GM12801 (cell line): ENCODE data around the gene ATP6V1E1.

ENCODE experiments used
- CTCF ChIP-seq: IDR thresholded peaks from one replicate; pipeline ENCODE4 v1.5.1; 2011; ENCODE audit warnings: control low read depth; ENCODE audit not compliant: insufficient read length; ENCODE audit errors: extremely low read depth

The ATP6V1E1 gene

GRCh38 chr22:17569971-17570511 lies 58.5 kb downstream of the ATP6V1E1 start:
- no peak for TF ChIP-seq CTCF

DNA sequence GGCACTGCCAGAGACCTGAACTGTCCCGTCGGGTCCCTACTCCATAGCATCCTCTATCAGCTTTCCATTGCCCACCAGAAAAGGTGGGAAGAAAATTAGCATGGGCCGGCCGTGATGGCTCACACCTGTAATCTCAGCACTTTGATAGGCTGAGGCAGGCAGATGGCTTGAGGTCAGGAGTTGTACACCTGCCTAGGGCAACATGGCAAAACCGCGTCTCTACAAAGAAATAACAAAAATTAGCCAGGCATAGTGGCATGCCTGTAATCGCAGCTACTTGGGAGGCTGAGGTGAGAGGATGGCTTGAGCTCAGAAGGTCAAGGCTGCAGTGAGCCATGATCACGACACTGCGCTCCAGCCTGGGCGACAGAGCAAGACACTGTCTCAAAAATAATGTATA lies 61.8 kb downstream of the ATP6V1E1 start:
- TF ChIP-seq CTCF = no peak

- TF ChIP-seq CTCF = no peak
Measured at GRCh38 chr22:17563936-17564391, 64.6 kb downstream of the ATP6V1E1 start.

DNA sequence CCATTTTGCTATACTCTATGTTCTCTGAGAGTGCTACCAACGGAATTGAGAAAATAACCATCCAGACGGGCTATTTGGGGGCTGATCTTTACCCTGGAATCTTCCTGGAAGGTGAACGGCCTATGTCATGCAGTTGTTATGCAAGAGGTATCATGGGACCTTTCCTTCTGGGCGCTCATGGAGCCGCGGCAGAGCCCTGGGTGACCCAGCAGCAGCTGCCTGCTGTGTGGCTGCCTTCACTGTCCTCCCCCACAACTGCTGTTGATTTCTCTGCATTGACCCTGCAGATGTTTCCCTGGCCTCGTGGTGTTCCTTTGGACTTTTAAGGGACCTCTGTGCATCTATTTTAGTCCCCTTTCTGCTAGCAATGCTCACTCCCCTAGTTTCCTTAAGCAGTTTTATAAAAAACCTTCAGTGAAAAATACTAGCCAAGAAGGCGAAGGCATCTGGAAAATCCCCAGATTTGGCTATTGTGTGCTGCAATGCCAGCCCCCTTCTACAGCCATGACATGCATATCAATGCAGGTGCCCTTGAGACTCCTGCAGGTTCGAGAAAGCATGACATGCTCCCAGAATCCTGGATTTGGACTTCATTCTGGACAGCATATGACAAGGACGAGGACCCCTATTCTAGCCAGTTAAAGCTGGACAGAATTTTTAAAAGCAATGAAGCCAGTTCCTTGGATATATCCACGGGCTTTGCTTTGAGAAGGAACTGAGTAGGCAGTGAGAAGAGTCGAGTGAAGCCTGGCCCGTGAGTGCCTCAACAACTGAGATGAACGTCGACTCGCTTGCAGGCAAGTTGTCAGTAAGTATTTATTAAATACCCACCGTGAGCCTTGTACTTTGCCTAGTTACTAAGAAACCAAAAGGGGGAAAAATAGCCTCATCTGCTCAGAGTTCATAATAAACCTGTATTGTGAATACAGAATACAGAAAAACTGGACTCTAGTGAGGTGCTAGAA lies 65.4 kb downstream of the ATP6V1E1 start, which contains the start of gene SLC25A18:
Gene SLC25A18, plus strand, starts transcription at position 593 of the 965 bp plus-strand sequence. CDS start 16,447 bp downstream, outside the sequence.
- TF ChIP-seq CTCF = no peak

- no peak for TF ChIP-seq CTCF
Measured at GRCh38 chr22:17559188-17559587, 69.4 kb downstream of the ATP6V1E1 start.

DNA sequence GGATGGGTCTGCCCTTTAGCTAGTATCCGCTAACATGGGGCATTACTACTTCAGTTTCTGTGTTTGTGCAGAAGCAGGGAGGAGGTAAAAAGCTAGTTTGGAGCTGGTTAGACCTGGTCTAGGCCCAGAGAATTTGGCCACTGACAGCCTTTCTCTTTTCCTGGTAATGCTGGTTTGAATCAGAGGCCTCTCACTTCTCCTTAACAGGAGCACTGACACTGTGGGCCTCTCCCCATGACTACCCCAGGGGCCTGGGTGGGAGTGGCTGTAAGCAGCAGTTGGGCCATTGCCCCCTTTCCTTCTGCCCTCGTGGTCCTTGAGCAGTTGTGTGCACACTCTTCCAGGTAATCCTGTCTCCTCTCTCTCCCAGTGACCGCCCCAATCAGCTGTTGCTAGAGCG lies 73.7 kb downstream of the ATP6V1E1 start:
- no peak for TF ChIP-seq CTCF

- TF ChIP-seq CTCF = no peak
Measured at GRCh38 chr22:17552737-17553136, 75.8 kb downstream of the ATP6V1E1 start.
